ENCODE data around the gene ABLIM2. TPM values are rescaled to one million over a fixed set of nuclear protein-coding genes. Genes with fewer than 3 reads are reported as not detected.
"Not testable (repeated sequence)": the region's sequence is repeated elsewhere in the genome, so short reads cannot be mapped to it uniquely, and the experiment has no call there.

Gene ABLIM2
- total RNA-seq, 2 experiments from 2014 or later = 0.58 to 0.64 TPM

DNA sequence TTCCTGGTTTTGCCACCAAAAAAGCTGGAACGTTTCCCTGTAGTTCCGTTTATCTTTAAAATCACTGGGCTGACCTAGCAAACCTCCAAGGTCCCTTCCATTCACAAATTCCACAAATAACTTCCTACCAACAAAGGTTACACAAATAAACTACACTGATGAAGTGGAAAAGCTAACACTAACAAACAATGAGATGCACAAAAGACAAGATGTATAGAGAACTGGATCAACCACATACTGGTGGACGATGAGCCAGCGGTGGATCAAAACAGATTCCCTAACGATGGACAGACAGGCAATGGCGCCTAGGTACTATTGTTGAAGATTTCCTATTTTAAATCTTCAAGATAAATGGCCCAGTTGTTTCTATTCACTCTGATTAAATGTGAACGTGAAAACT, 234.4 kb downstream of the ABLIM2 start:
- POLR2A ChIA-PET = no interaction called here
- intact Hi-C loops (cut with DNase I, micrococcal nuclease) = no loop called here
- peaks cover 12% of the 10 kb centered on the region for H3K4me1 Mint-ChIP-seq

DNA sequence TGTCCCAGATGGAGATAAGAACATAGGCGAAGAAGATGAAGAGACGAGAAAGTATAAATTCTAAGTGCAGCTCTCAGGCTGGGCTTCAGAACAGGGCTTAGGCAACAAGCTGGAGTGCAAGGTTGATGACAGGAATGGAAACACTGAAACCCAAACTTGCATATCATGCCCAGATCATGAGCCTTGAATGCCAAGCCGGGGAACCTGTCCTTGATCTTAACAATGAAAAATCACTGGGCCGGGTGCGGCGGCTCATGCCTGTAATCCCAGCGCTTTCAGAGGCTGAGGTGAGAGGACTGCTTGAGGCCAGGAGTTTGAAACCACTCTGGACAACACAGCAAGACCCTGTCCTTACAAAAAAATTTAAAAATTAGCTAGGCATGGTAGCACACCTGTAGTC, 236.1 kb downstream of the ABLIM2 start:
- intact Hi-C loops (cut with DNase I, micrococcal nuclease) = no loop called here
- Mint-ChIP-seq H3K36me3 (ENCODE audit: low read depth) (peaks cover 3% of the 10 kb centered on the region), H3K4me3 (no peak overlapping the region), H3K9me3 (ENCODE audit: low read depth) (no peaks in the 10 kb centered on the region), H3K4me1 (peaks cover 17% of the 10 kb centered on the region), H3K27me3 (no peaks in the 10 kb centered on the region), H3K27ac (no peak overlapping the region)
- CTCF ChIA-PET = interaction anchor here (0.5 to 0.8 kb wide), 2 partner anchors 43 to 173 kb away, joined by 3 read pairs; no protein-coding TSS in a partner anchor
- DNase-seq (no peak), ATAC-seq (no peak)
- POLR2A ChIA-PET = no interaction called here

More for the DNA sequence above, 234.4 kb downstream of the ABLIM2 start:
- CTCF ChIA-PET = no interaction called here
- Mint-ChIP-seq H3K9me3 (ENCODE audit: low read depth) (no peaks in the 10 kb centered on the region), H3K36me3 (ENCODE audit: low read depth) (peaks cover 3% of the 10 kb centered on the region), H3K4me3 (no peak overlapping the region), H3K27ac (no peak overlapping the region), H3K27me3 (no peaks in the 10 kb centered on the region)
- DNase-seq (no peak), ATAC-seq (no peak)

DNA sequence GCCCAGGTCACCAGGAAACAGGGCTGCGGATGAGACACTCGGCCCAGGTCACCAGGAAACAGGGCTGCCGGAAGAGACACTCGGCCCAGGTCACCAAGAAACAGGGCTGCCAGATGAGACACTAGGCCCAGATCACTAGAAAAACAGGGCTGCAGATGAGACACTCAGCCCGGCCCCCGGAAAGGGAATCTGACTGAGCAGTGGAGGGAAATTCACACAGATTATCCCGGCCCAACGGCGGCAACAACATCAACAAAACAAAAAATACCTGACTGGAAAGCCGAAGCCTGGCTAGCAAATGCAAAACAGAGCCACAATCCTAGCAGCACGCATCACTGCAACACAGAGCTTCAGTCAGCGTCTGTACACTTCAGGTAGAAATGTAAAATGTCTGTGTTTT, 239.6 kb downstream of the ABLIM2 start:
- H3K4me3 Mint-ChIP-seq = no peak overlapping the region
- H3K9me3 Mint-ChIP-seq (ENCODE audit: low read depth) = no peaks in the 10 kb centered on the region
- ATAC-seq = no peak
- peaks cover 4% of the 10 kb centered on the region for H3K36me3 Mint-ChIP-seq (ENCODE audit: low read depth)
- no peak for DNase-seq
- peaks cover 22% of the 10 kb centered on the region for H3K4me1 Mint-ChIP-seq
- ChIA-PET CTCF (no interaction called here), POLR2A (no interaction called here)
- no peak overlapping the region for H3K27ac Mint-ChIP-seq
- H3K27me3 Mint-ChIP-seq = no peaks in the 10 kb centered on the region
- intact Hi-C loops (cut with DNase I, micrococcal nuclease) = no loop called here

DNA sequence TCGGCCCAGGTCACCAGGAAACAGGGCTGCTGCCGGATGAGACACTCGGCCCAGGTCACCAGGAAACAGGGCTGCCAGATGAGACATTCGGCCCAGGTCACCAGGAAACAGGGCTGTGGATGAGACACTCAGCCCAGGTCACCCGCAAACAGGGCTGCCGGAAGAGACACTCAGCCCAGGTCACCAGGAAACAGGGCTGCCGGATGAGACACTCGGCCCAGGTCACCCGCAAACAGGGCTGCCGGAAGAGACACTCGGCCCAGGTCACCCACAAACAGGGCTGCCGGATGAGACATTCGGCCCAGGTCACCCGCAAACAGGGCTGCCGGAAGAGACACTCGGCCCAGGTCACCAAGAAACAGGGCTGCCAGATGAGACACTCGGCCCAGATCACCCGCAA, 240.4 kb downstream of the ABLIM2 start:
- H3K27me3 Mint-ChIP-seq; intact Hi-C loops (cut with DNase I, micrococcal nuclease); H3K36me3 Mint-ChIP-seq (ENCODE audit: low read depth); H3K9me3 Mint-ChIP-seq (ENCODE audit: low read depth); CTCF ChIA-PET; ATAC-seq; H3K27ac Mint-ChIP-seq; DNase-seq; H3K4me3 Mint-ChIP-seq; POLR2A ChIA-PET: not testable (repeated sequence)
- H3K4me1 Mint-ChIP-seq = peaks cover 23% of the 10 kb centered on the region

DNA sequence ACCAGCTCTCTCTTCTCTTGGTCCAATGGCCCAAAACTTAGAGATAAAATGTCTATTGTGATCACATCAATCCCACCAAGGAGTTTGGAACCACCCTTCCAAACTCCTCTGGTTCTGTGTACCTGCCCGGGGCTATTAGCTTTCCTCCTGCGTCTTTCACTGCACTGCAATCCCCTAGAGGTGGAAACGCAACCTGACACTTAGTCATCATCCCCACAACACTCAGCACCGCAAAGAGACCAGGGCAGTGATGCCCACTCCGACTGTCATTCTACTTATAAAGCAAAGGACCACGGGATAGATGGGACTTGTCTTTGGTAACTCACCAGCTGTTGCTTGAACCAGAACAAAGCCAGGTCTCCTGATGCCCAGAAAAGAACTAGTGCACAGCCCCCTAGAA, 240.9 kb downstream of the ABLIM2 start:
- intact Hi-C loops (cut with DNase I, micrococcal nuclease) = no loop called here
- DNase-seq = no peak
- Mint-ChIP-seq H3K4me3 (no peak overlapping the region), H3K36me3 (ENCODE audit: low read depth) (peaks cover 4% of the 10 kb centered on the region), H3K9me3 (ENCODE audit: low read depth) (no peaks in the 10 kb centered on the region), H3K27me3 (no peaks in the 10 kb centered on the region), H3K27ac (no peak overlapping the region), H3K4me1 (peaks cover 23% of the 10 kb centered on the region)
- ChIA-PET CTCF (no interaction called here), POLR2A (no interaction called here)
- no peak for ATAC-seq

DNA sequence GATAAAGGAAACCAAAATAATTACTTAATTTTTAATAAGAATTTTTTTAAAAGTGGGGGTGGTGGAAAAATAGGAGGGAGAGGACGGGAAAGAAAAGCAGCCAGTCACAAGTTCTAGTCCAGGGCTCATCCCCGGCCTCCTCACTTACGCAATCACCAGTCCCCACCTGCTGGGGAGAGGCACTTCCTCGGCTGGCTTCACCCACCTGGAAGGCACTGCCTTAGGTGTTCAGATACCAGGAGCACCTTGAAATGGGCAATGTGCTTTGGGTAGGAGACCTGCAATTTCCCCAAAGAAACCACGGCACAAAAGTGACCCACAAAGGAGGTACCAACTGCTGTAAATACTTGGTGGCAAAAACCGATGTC, 242.8 kb downstream of the ABLIM2 start:
- ChIA-PET CTCF (interaction anchor here (0.8 kb wide), 1 partner anchor 10 kb away, joined by 3 read pairs; no protein-coding TSS in a partner anchor), POLR2A (no interaction called here)
- no peak for ATAC-seq

More for the DNA sequence above, 242.8 kb downstream of the ABLIM2 start:
- no peak overlapping the region for H3K4me3 Mint-ChIP-seq
- no peaks in the 10 kb centered on the region for H3K27me3 Mint-ChIP-seq
- H3K36me3 Mint-ChIP-seq (ENCODE audit: low read depth) = peaks cover 4% of the 10 kb centered on the region
- H3K9me3 Mint-ChIP-seq (ENCODE audit: low read depth) = no peaks in the 10 kb centered on the region
- no peak for DNase-seq
- H3K4me1 Mint-ChIP-seq = peaks cover 28% of the 10 kb centered on the region
- H3K27ac Mint-ChIP-seq = no peak overlapping the region
- intact Hi-C loops (cut with DNase I, micrococcal nuclease) = no loop called here

Small RNA genes lying within 50 kb of the gene (microRNA-seq; reads per million reads assigned to microRNA genes)
- gene MIR95 (ENCODE audit: borderline replicate concordance) = 218 reads per million, percentile 72 among the genes with 10 or more reads in this experiment

Other genes starting within 250 kb of the ABLIM2 start
- 10 to 100 TPM; 27.1 to 27.2 TPM for gene AFAP1, start 219.0 kb downstream of the ABLIM2 start, total RNA-seq
- 10 to 100 TPM; 11.1 to 18.3 TPM for gene SH3TC1, start 40.5 kb upstream of the ABLIM2 start, total RNA-seq
- gene HTRA3, start 110.9 kb upstream of the ABLIM2 start, total RNA-seq = not detected

All from activated CD4-positive, alpha-beta T cell treated with anti-CD3 and anti-CD28 coated beads for 36 hours (primary cell).